GM19239 (cell line): ENCODE data around the gene HOMER2.

Experiments
- DNase-seq: peaks from one replicate; pipeline ENCODE4 v3.0.0; 2011; ENCODE audit warnings: low spot score; ENCODE audit not compliant: insufficient read length
- FAIRE-seq: peaks from 2 replicates; lab custom pipeline; 2011; peaks lifted over from hg19 to GRCh38; lab: Jason Lieb, UNC

The HOMER2 gene

GRCh38 chr15:82934100-82934880 lies 18.2 kb downstream of the HOMER2 start:
- DNase-seq (no peak), FAIRE-seq (no peak)

GRCh38 chr15:82933576-82933975 lies 18.9 kb downstream of the HOMER2 start:
- FAIRE-seq (no peak), DNase-seq (no peak)

- DNase-seq (no peak), FAIRE-seq (no peak)
Measured at GRCh38 chr15:82931221-82931620, 21.3 kb downstream of the HOMER2 start.

- FAIRE-seq = no peak
- no peak for DNase-seq
Measured at GRCh38 chr15:82930461-82930860, 22.1 kb downstream of the HOMER2 start.

- no peak for DNase-seq
- no peak for FAIRE-seq
Measured at GRCh38 chr15:82928711-82929110, 23.8 kb downstream of the HOMER2 start.

- FAIRE-seq = no peak
- no peak for DNase-seq
Measured at GRCh38 chr15:82923744-82924143, 28.8 kb downstream of the HOMER2 start.

- DNase-seq (no peak), FAIRE-seq (no peak)
Measured at GRCh38 chr15:82922737-82923136, 29.8 kb downstream of the HOMER2 start.

GRCh38 chr15:82921939-82922338 lies 30.6 kb downstream of the HOMER2 start:
- no peak for FAIRE-seq

GRCh38 chr15:82921242-82921641 lies 31.3 kb downstream of the HOMER2 start:
- FAIRE-seq (no peak), DNase-seq (no peak)

More at GRCh38 chr15:82921939-82922338, 30.6 kb downstream of the HOMER2 start:
- DNase-seq = no peak

GRCh38 chr15:82919231-82919886 lies 33.2 kb downstream of the HOMER2 start:
- no peak for FAIRE-seq
- no peak for DNase-seq

- FAIRE-seq = no peak
- DNase-seq = no peak
Measured at GRCh38 chr15:82918607-82919230, 33.8 kb downstream of the HOMER2 start.

GRCh38 chr15:82918162-82918561 lies 34.4 kb downstream of the HOMER2 start:
- no peak for DNase-seq
- no peak for FAIRE-seq

GRCh38 chr15:82917249-82917648 lies 35.3 kb downstream of the HOMER2 start:
- DNase-seq (no peak), FAIRE-seq (no peak)

- DNase-seq (no peak), FAIRE-seq (no peak)
Measured at GRCh38 chr15:82916161-82916952, 36.2 kb downstream of the HOMER2 start.

GRCh38 chr15:82914396-82914795 lies 38.1 kb downstream of the HOMER2 start:
- DNase-seq = no peak
- no peak for FAIRE-seq

- FAIRE-seq = no peak
- no peak for DNase-seq
Measured at GRCh38 chr15:82911458-82911857, 41.1 kb downstream of the HOMER2 start.

- DNase-seq (no peak), FAIRE-seq (no peak)
Measured at GRCh38 chr15:82910721-82911120, 41.8 kb downstream of the HOMER2 start.

GRCh38 chr15:82909080-82909815 lies 43.3 kb downstream of the HOMER2 start:
- FAIRE-seq (no peak), DNase-seq (no peak)

- FAIRE-seq (no peak), DNase-seq (no peak)
Measured at GRCh38 chr15:82907350-82907749, 45.2 kb downstream of the HOMER2 start.

- FAIRE-seq = no peak
- DNase-seq = no peak
Measured at GRCh38 chr15:82904574-82904973, 47.9 kb downstream of the HOMER2 start.
